CD4-positive, CD25-positive, alpha-beta regulatory T cell (primary cell): Measurements from ENCODE around the gene NQO1. TPM values are rescaled to one million over a fixed set of nuclear protein-coding genes. Genes with fewer than 3 reads are reported as not detected.

Experiments used
- ATAC-seq, 2 donors: fragments of 150-1000 bp; cut with Tn5 transposase; one replicate each; pipeline ENCODE4 v1.10.0; 2021; ENCODE audit warnings: low read depth in 2 of 2, moderate number of reproducible peaks in 2 of 2, moderate library complexity in 1 of 2
- DNase-seq, 3 donors: peaks; one replicate each; pipeline versions ENCODE4 v3.0.0 to v3.0.0-alpha.2; 2012 to 2022; ENCODE audit warnings: mixed read lengths in 1 of 3
- H3K27ac ChIP-seq: one replicate; pipeline ENCODE4 v1.7.0; 2013; ENCODE audit warnings: mild to moderate bottlenecking, low read length; ENCODE audit not compliant: insufficient read depth, poor library complexity, severe bottlenecking
- H3K27me3 ChIP-seq: one replicate; pipeline ENCODE4 v1.7.0; 2013; ENCODE audit warnings: low read length; ENCODE audit not compliant: control insufficient read depth, insufficient read depth
- H3K36me3 ChIP-seq: one replicate; pipeline ENCODE4 v1.7.0; 2013; ENCODE audit warnings: mild to moderate bottlenecking, low read length, moderate library complexity; ENCODE audit not compliant: control insufficient read depth, insufficient read depth
- H3K4me1 ChIP-seq: 2 replicates; pipeline ENCODE4 v1.7.0; 2013; ENCODE audit warnings: mild to moderate bottlenecking, low read length; ENCODE audit not compliant: insufficient read depth, control insufficient read depth, poor library complexity, severe bottlenecking
- H3K4me3 ChIP-seq: one replicate; pipeline ENCODE4 v1.7.0; 2013; ENCODE audit warnings: low read depth, mild to moderate bottlenecking, low read length, moderate library complexity
- H3K9me3 ChIP-seq, 2 experiments: 1 replicate in 1 of 2; 2 replicates in 1 of 2; pipeline ENCODE4 v1.7.0; 2013; ENCODE audit warnings: low read length in 2 of 2, mild to moderate bottlenecking in 1 of 2, moderate library complexity in 1 of 2; ENCODE audit not compliant: control insufficient read depth in 2 of 2
- H3K27ac Mint-ChIP-seq, 3 donors: one replicate each; pipeline ENCODE4 v1.8.0; 2020 to 2022; ENCODE audit warnings: mild to moderate bottlenecking in 3 of 3, mixed read lengths in 3 of 3, moderate library complexity in 2 of 3
- H3K27me3 Mint-ChIP-seq: one replicate; pipeline ENCODE4 v1.8.0; 2022; ENCODE audit warnings: mild to moderate bottlenecking, mixed read lengths
- H3K36me3 Mint-ChIP-seq: one replicate; pipeline ENCODE4 v1.8.0; 2020; ENCODE audit warnings: mixed read lengths
- H3K4me1 Mint-ChIP-seq, 4 donors: one replicate each; pipeline ENCODE4 v1.8.0; 2020 to 2022; ENCODE audit warnings: mixed read lengths in 4 of 4, mild to moderate bottlenecking in 1 of 4
- H3K4me3 Mint-ChIP-seq, 4 donors: one replicate each; pipeline ENCODE4 v1.8.0; 2020 to 2022; ENCODE audit warnings: mild to moderate bottlenecking in 4 of 4, mixed read lengths in 4 of 4, moderate library complexity in 3 of 4
- H3K9me3 Mint-ChIP-seq, 7 donors: one replicate each; pipeline ENCODE4 v1.8.0; 2020 to 2022; ENCODE audit warnings: mixed read lengths in 7 of 7, mild to moderate bottlenecking in 3 of 7, moderate library complexity in 2 of 7
- polyA plus RNA-seq, 4 donors: library from polyadenylated mRNA; unstranded; fragments of 300-500 nt; fragmentation: Illumina TruSeq; gene quantifications; one replicate each; pipeline ENCODE4 v1.2.3, GENCODE V29; 2021
- total RNA-seq: library from RNA; stranded (reverse); gene quantifications from one replicate; pipeline ENCODE4 v1.2.3, GENCODE V29; 2022

NQO1 gene
- total and polyA plus RNA-seq, 5 donors from 2014 or later = 3.9 to 15.1 (median 5.1) TPM

DNA sequence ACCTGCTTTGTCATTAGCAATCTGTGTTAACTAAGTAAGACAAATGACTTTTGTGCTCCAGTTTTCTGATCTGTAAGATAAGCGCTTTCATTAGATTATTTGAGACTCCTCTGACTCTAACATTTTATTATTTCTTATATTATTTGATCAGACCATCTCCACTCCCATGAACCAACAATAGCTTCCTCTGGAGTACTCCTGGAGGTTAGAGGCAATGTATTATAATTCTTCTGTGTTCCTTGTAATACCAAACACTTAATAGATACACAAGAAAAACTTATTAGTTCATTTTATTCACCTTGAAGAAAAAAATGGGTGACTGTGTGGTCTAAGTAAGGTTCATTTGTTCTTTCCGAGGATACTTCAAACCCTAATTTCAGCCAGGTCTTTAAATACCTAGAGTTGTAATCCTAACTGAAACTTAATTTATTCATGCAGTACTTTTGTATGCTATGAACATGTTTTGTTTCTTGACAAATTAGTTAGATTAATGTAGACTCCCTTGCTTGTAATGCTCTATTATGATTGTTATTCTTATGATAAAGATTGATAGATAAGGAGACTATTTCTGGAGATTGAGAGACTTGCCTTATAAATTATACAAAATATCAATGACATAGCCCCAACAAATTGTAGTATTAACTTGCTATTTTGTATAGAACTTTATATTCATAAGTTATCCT lies 53.9 kb downstream of the NQO1 start:
- ATAC-seq (no peak), DNase-seq (no peak)
- Histone ChIP-seq H3K27ac (no peak overlapping the region), H3K36me3 (peaks cover 52% of the 10 kb centered on the region), H3K4me3 (no peak overlapping the region), H3K9me3 (no peaks in the 10 kb centered on the region), H3K4me1 (no peaks in the 10 kb centered on the region), H3K27me3 (no peaks in the 10 kb centered on the region)
- no peak overlapping the region for H3K27ac Mint-ChIP-seq
- no peak overlapping the region for H3K4me3 Mint-ChIP-seq
- H3K36me3 Mint-ChIP-seq = peaks cover 23% of the 10 kb centered on the region
- H3K4me1 Mint-ChIP-seq = peaks cover 0 to 13% (median 4%) of the 10 kb centered on the region in 4 donors
- peaks cover 0 to under 1% (median 0%) of the 10 kb centered on the region in 7 donors for H3K9me3 Mint-ChIP-seq
- no peaks in the 10 kb centered on the region for H3K27me3 Mint-ChIP-seq

DNA sequence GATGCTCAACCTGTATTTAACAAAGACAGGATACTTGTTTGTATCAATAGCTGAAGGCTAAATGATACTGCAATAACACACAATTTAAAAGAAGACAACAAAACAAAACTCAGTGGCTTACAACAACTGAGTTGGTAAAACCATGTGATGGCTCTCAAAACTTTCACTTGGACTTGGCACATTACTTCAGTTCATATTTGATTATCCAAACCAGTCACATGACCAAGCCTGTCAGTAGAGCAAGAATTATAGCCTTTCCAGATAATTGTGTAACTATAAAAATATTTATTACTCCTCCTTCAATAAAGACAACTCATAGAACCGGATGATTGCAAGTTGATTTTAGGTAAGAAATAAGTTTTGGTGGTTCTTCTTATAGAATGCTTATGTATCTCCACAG lies 56.8 kb downstream of the NQO1 start:
- no peaks in the 10 kb centered on the region for H3K9me3 ChIP-seq
- DNase-seq (no peak), ATAC-seq (no peak)
- Mint-ChIP-seq H3K27me3 (no peaks in the 10 kb centered on the region), H3K36me3 (peaks cover 11% of the 10 kb centered on the region), H3K4me3 (no peak overlapping the region), H3K27ac (no peak overlapping the region), H3K9me3 (no peaks in the 10 kb centered on the region), H3K4me1 (peaks cover 0 to 15% (median 4%) of the 10 kb centered on the region in 4 donors)
- H3K4me3 ChIP-seq = no peak overlapping the region
- H3K36me3 ChIP-seq = peaks cover 35% of the 10 kb centered on the region
- H3K27me3 ChIP-seq = no peaks in the 10 kb centered on the region
- H3K27ac ChIP-seq = no peak overlapping the region
- no peaks in the 10 kb centered on the region for H3K4me1 ChIP-seq

DNA sequence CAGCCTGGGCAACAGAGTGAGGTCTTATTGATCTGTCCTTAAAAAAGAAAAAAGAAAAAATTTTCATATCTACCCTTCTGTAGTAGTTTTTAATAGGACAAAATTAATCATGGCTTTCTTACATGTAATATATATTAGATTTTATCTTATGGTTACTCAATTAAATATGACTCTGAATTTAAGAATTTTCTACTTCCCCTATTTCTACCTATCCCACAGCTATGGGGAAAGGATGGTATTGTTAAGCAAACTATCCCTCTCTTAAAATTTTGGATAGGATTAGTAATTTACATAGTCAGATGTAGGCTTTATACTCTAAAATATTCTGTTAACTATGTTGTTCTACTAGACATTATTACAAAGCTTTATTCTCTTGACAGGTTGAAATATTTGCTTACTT lies 62.5 kb downstream of the NQO1 start:
- Mint-ChIP-seq H3K4me3 (no peak overlapping the region), H3K27me3 (peaks cover 4% of the 10 kb centered on the region), H3K27ac (no peak overlapping the region), H3K36me3 (peaks cover 18% of the 10 kb centered on the region), H3K4me1 (peaks cover 0 to 11% (median 1%) of the 10 kb centered on the region in 4 donors), H3K9me3 (peaks cover 0 to 2% (median 0%) of the 10 kb centered on the region in 7 donors)
- Histone ChIP-seq H3K4me3 (no peak overlapping the region), H3K27ac (no peak overlapping the region), H3K9me3 (no peaks in the 10 kb centered on the region), H3K4me1 (no peaks in the 10 kb centered on the region), H3K27me3 (no peaks in the 10 kb centered on the region), H3K36me3 (peaks cover 40% of the 10 kb centered on the region)
- DNase-seq (no peak), ATAC-seq (no peak)

DNA sequence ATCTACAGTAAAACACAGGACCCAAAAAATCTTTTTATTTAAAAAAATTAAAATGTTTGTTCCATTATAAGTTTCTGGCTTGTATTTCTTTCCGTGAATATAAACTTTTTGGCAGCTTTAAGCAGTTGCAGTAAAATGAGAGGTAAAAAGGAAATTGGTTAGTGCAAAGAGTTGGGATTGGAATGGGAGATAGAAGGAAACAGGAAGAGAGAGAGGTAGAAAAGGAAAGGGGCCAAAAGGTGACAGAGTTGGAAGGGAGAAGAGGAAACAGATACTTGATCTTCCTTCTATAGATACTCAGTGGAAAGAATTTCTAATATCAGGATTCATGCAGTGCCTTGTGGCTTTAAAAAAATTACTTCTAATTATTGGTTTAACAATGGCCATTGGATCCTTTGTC lies 63.5 kb downstream of the NQO1 start:
- ATAC-seq (no peak), DNase-seq (no peak)
- peaks cover 0 to 7% (median 1%) of the 10 kb centered on the region in 4 donors for H3K4me1 Mint-ChIP-seq
- no peak overlapping the region for H3K4me3 Mint-ChIP-seq
- peaks cover 4% of the 10 kb centered on the region for H3K27me3 Mint-ChIP-seq
- Histone ChIP-seq H3K9me3 (no peaks in the 10 kb centered on the region), H3K4me1 (no peaks in the 10 kb centered on the region), H3K27ac (no peak overlapping the region), H3K36me3 (peaks cover 44% of the 10 kb centered on the region), H3K27me3 (no peaks in the 10 kb centered on the region), H3K4me3 (no peak overlapping the region)
- H3K36me3 Mint-ChIP-seq = peaks cover 23% of the 10 kb centered on the region
- no peak overlapping the region for H3K27ac Mint-ChIP-seq
- peaks cover 0 to 2% (median 0%) of the 10 kb centered on the region in 7 donors for H3K9me3 Mint-ChIP-seq

DNA sequence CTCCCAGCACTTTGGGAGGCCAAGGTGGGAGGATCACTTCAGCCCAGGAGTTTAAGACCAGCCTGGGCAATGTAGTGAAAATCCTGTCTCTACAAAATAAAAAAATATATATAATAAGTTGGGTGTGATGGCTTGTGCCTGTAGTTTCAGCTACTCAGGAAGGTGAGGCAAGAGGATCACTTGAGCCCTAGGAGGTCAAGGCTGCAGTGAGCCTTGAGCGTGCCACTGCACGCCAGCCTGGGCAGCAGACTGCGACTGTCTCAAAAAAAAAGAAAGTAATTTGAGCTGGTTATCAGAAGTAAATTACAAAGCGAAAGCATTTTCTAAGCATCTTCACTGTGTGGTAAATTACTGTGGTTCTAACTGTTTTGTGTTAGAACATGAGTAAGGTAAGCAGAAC lies 66.2 kb downstream of the NQO1 start:
- H3K4me3 ChIP-seq = no peak overlapping the region
- Mint-ChIP-seq H3K4me3 (no peak overlapping the region), H3K27me3 (peaks cover 4% of the 10 kb centered on the region), H3K9me3 (peaks cover 0 to 2% (median 0%) of the 10 kb centered on the region in 7 donors), H3K4me1 (peaks cover 0 to 3% (median 1%) of the 10 kb centered on the region in 4 donors), H3K36me3 (peaks cover 31% of the 10 kb centered on the region), H3K27ac (no peak overlapping the region)
- ATAC-seq (no peak), DNase-seq (no peak)
- H3K9me3 ChIP-seq = no peaks in the 10 kb centered on the region
- H3K4me1 ChIP-seq = no peaks in the 10 kb centered on the region
- H3K27ac ChIP-seq = no peak overlapping the region
- H3K27me3 ChIP-seq = no peaks in the 10 kb centered on the region
- peaks cover 54% of the 10 kb centered on the region for H3K36me3 ChIP-seq

Other genes starting within 250 kb of the NQO1 start
- 57.6 TPM for gene NFAT5, start 160.6 kb downstream of the NQO1 start, total RNA-seq
- gene NFAT5, start 160.6 kb downstream of the NQO1 start, polyA plus RNA-seq = 10 to 100 TPM in 2 of 4 donors, 1 to 10 TPM in 2; 7.0 to 12.0 (median 10.0) TPM
- 36.1 TPM for gene NOB1, start 28.4 kb upstream of the NQO1 start, total RNA-seq
- gene NOB1, start 28.4 kb upstream of the NQO1 start, polyA plus RNA-seq = 10 to 100 TPM; 49.2 to 62.6 (median 52.8) TPM
- gene WWP2, start 35.8 kb upstream of the NQO1 start, total RNA-seq = 93.0 TPM
- 10 to 100 TPM; 36.3 to 43.4 (median 39.2) TPM for gene WWP2, start 35.8 kb upstream of the NQO1 start, polyA plus RNA-seq
- gene CLEC18A, start 224.8 kb upstream of the NQO1 start, total RNA-seq = 2.9 TPM
- gene CLEC18A, start 224.8 kb upstream of the NQO1 start, polyA plus RNA-seq = under 1 TPM in 1 of 4 donors, not detected in 3; 0.14 TPM